ENCODE measurements around the gene MBD1. TPM values are rescaled to one million over a fixed set of nuclear protein-coding genes. Genes with fewer than 3 reads are reported as not detected.
"Not testable (repeated sequence)": the region's sequence is repeated elsewhere in the genome, so short reads cannot be mapped to it uniquely, and the experiment has no call there.

Gene MBD1
- 71.3 TPM for polyA plus RNA-seq (ENCODE audit: insufficient read length)
- long read RNA-seq, donor 1, full-length matches to known transcripts, result 4 of 4 reads
- long read RNA-seq, donor 1, partial matches to known transcripts, result 0 of 4 reads
- long read RNA-seq, donor 1, other reads (novel, unspliced or antisense), result 0 of 4 reads
- long read RNA-seq, donor 2, partial matches to known transcripts, result 34 of 37 reads
- long read RNA-seq, donor 2, other reads (novel, unspliced or antisense), result 0 of 37 reads
- long read RNA-seq, donor 3, partial matches to known transcripts, result 0 of 1 reads
- long read RNA-seq, donor 3, other reads (novel, unspliced or antisense), result 0 of 1 reads
- long read RNA-seq, donor 4, result 0 reads
- long read RNA-seq, donor 5, full-length matches to known transcripts, result 5 of 5 reads
- long read RNA-seq, donor 5, partial matches to known transcripts, result 0 of 5 reads
- long read RNA-seq, donor 5, other reads (novel, unspliced or antisense), result 0 of 5 reads
- long read RNA-seq, donor 6, partial matches to known transcripts, result 11 of 14 reads
- long read RNA-seq, donor 6, other reads (novel, unspliced or antisense), result 0 of 14 reads
- long read RNA-seq, donor 7, full-length matches to known transcripts, result 9 of 15 reads
- long read RNA-seq, donor 7, partial matches to known transcripts, result 6 of 15 reads
- long read RNA-seq, donor 7, other reads (novel, unspliced or antisense), result 0 of 15 reads
- long read RNA-seq, donor 8, partial matches to known transcripts, result 10 of 11 reads
- long read RNA-seq, donor 8, other reads (novel, unspliced or antisense), result 0 of 11 reads

GRCh38 chr18:50281295-50281971, at the start of gene MBD1:
Gene MBD1, minus strand, starts transcription at chr18:50281523. Its CDS starts 1,531 bp downstream, at chr18:50279992.
- DNase-seq, result peak; percentile 96

GRCh38 chr18:50330176-50330575, 48.9 kb upstream of the MBD1 start:
- DNase-seq, result no peak

DNA sequence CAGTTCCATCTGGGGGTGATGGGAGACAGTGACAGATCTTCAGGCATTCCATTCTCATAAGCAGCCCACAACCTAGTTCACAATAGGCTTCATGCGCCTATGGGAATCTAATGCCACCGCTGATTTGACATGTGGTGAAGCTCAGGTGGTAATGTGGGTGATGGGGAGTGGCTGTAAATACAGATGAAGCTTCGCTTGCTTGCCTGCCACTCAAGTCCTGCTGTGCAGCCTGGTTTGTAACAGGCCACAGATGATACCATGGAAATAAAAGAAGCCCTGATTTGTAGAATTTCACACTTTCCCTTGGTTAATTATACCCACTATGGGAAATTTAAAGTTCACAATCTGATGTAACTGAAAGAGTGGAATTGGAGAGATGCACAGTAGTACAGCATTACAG, 46.7 kb upstream of the MBD1 start:
- DNase-seq, result no peak

- no peak for DNase-seq
Measured at GRCh38 chr18:50320719-50321118, 39.4 kb upstream of the MBD1 start.

- no peak for DNase-seq
Measured at GRCh38 chr18:50315100-50315871, 34.0 kb upstream of the MBD1 start.

- DNase-seq, result no peak
Measured at GRCh38 chr18:50313873-50314460, 32.6 kb upstream of the MBD1 start.

DNA sequence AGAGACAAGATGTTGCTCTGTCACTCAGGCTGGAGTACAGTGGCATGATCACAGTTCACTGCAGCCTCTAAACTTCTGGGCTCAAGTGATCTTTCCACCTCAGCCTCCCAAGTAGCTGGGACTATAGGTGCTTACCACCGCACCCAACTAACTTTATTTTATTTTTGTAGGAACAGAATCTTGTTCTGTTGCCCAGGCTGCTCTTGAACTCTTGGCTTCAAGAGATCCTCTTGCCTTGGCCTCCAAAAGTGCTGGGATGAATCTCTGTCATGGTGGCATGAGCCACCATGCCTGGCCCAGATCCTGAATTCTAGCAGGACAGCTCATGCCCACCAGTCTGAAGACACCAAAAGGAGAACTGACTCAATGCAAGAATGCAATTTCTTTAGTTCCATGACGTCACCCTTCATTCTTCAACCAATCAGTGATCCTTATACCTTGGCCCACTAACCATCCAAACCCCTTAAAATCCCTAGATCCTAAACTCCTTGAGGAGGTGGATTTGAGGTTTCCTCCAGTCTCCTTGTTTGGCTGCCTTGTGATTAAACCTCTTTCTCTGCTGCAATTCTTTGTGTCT, 31.8 kb upstream of the MBD1 start:
- DNase-seq, result no peak

DNA sequence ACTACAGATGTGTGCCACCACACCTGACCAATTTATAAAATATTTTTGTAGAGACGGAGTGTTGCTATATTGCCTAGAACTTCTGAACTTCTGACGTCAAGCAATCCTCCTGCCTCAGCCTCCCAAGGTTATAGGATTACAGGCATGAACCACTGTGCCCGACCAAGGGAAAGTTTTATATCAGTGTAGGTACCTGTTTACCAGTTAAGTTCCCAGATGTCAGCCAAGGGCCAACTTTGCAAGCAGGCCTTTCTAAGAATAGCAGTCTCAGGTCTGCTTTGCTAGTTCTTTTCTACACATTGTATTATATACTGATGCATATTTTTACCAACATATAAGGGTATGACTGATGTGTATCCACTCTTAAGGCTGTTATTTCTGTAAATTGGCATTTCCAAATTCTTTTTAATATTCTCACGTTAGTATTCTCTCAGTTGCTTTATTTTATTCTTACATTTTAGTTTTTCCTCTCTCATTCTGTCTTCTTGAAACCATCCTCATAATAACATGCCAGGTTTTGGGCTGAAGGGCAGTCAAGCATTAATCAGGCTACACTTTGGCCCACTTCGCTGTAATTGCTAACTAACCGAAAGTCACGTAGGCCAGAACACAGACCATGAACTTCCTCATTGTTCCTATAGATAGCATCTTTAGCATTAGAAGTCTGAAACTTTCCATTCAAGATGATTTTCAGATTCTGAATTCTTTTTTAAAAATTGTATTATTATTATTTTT, 31.1 kb upstream of the MBD1 start:
- DNase-seq, result no peak

DNA sequence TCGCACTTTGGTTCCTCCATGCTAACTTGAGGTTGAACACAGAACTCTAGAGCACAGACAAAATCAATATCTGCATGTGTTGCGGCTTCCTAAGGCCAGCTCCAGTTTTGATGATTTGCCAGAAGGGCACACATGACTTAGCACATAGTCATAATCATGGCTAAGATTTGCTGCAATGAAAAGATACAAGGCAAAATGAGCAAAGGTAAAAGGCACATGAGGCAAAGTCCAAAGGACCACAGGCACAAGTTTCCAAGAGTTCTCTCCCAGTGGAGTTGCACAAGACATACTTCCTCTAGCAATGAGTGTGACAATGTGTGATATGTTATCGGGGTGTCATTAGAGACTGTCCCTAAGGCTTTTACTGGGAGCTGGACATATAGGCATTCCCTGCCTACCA, 30.3 kb upstream of the MBD1 start:
- no peak for DNase-seq

DNA sequence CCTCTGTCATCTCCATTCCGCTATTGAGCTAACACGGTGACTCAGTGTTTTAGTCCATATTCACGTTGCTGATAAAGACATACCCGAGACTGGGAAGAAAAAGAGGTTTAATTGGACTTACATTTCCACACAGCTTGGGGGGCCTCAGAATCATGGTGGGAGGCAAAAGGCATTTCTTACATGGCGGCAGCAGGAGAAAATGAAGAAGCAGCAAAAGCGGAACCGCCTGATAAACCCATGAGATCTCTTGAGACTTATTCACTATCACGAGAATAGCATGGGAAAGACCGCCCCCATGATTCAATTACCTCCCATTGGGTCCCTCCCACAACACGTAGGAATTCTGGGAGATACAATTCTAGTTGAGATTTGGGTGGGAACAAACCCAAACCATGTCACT, 28.8 kb upstream of the MBD1 start:
- no peak for DNase-seq

DNA sequence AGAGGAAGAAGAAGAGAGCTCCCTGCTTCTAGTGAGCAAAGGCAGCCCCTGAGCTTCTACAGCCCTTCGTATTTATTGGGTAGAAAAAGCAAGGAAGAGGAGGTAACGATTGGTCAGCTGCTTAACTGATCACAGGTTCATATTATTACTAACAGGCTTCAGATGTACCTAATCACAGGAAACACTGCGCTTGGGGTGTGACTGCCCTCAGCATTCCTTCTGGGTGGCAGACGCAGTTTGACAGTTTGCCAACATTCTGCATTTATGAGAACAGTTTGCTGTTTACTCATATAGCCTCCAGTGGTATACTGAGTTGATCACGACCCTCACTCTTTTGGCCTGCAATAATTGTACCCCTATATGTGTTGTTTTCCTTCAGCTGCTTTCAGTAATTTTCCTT, 27.5 kb upstream of the MBD1 start:
- DNase-seq, result not testable (repeated sequence)

DNA sequence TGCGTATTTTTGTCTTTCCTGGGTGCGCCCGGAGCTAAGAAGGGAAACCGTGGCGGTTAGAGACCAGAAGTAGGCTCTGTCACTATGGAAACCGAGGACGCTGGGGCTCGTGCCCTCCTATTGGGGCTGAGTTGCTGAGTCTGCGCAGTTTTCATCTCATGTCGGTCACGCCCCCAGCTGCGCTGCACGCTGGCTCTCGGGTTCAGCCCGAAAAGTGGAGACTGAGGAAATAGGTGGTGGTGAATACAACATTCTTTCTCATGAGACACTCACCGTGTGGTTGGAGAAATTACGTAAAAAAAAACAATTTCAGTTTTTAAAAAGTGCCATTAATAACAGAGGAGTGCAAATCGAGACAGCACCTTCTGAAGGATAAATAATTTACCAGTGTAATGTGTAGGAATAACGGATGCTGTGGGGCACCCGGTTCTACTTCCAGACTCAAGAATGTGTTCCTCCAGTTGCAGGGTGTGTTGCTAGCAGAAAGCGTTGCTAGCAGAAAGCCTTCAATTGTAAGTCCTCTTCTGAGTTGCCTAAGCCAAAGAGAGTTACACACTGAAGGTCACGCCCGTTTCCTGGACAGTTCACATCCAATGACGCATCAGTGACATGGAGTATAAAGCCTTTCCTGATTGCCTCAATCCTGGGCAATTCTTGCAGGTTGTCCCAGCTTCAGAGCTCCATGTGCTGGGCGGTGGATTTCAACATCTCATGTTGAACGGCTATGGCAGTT, 26.6 kb upstream of the MBD1 start:
- peak; percentile 89 for DNase-seq

DNA sequence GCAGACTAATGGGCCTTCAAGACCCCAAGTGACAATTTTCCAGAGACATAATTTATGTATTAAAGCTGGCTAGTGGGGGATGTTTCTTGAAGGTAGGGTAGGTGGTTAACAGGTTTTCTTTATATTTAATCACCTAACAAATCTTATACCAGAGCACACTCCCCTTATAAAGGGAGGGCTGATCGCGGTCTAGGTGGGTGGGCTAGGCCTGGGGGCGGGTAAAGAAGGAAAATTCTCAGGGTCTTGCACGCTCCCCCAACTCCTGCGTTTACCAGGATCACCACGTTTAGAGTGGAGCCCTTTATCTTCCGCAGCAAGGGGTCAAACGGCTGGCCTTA, 26.0 kb upstream of the MBD1 start:
- no peak for DNase-seq

DNA sequence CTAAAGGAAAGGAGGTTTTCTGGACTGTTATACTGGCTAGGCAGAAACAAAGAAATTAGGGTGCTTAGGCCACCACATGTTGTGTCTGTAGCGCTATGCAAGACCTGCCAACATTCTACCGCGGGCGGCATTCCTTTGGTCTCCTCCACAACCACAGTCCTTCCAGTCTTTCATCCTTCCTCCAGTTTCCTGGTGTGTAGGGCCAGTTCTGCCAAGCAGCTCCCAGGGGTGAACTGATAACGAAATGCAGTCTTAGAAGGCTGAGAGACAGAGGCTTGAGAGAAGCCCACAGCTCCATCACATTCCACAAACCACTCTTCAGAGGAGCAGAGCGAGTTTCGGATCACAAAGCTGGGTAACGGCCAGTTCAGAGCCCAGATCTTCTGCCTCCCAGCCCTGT, 25.6 kb upstream of the MBD1 start:
- DNase-seq, result no peak

DNA sequence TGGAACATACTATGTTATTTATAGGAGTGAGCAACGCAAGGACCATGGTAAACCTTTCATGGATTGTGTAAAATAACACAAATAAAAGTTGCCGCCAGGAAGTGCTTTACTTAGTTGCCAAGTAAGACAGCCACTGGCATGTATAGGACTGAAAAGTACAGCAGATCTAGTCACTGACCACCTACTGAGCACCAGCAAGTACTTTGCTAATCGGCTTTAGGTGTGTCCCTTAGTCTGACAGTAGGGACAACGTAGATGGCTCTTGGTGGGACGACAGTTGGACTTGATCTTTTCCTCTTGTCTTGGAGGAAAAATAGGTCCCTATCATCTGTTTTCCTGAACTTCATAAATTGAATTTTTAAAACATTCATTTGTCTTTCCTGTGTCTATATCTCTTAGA, 19.8 kb upstream of the MBD1 start:
- DNase-seq, result no peak

DNA sequence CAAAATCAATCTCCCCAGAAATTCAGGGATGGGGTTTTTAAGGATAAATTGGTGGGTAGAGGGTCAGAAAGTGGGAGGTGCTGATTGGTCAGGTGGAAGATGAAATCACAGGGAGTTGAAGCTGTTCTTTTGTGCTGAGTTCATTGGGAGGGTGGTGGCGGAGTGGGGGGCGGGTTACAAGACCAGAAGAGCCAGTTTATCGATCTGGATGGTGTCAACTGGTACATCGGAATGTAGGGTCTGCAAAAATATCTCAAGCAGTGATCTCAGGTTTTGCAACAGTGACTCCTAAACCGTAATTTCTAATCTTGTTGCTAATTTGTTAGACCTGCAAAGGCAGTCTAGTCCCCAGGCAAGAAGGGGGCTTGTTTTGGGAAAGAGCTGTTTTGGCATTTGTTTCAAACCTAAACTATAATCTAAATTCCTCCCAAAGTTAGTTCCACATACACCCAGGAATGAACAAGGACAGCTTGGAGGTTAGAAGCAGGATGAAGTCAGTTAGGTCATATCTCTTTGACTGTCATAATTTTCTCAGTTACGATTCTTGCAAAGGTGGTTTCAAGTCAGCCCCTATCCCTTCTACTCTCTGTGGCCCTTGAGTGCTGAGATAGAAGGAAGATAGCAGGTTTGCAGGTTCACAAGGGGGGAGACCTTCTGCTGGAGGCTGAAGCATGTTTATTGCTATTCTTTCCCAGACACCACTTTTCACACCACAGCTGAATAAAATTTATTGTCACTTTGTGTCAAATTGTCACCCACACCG, 18.5 kb upstream of the MBD1 start:
- DNase-seq, result no peak

DNA sequence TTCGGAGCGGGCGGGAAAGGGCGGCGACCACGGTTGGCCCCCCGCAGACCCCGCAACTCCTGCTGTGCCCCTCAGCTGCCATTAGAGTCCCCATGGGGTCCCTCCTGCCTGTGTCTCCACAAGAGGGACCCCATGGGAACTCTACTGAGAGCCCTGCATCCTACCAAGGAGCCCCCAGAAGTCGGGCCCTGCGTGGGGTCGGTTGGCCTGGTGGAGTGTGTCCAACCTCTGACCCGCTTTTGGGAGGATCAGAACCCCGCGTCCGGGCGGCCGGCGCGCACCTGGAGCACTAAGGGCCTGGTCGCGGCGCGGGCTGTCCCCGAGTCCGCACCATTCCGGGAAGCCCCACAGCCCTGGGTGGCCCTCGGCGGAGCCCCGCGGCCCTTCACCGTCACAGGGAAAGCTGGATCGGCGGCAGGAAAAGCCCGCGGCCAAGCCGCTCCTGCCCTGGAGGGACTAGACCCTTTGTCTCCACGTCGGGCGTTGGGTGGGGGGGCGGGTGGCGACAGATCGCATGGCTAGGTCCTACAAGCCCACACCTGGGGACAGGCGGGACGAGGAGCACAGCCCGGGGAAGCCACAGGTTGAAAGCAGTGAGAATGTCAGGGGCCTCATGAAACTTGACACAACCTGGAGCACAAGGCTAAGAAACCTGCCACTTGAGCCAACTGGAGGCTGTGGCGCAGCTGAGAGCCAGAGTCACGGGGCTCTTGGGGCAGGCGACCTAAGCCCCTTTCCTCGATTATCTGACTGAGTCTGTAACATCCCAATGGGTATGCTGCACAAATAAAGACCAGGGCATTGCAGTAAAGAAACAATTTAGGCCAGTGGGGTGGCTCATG, 17.3 kb upstream of the MBD1 start:
- no peak for DNase-seq
